ENCODE data around the gene C2orf76.

- no peak for TF ChIP-seq CTCF (IDR thresholded peaks at IDR 0.05)
- TF ChIP-seq POLR2A (IDR thresholded peaks at IDR 0.05): no peak
Observed at GRCh38 chr2:119377993-119378345, 11.3 kb upstream of the C2orf76 start.

Measured in uterus (tissue), 2 donors.